Measurements from ENCODE around the gene DEDD2. TPM values are rescaled to one million over a fixed set of nuclear protein-coding genes. Genes with fewer than 3 reads are reported as not detected.

Gene DEDD2
- total RNA-seq, 1 donor from 2014 or later = 26.5 TPM

GRCh38 chr19:42248270-42249148 is 31.0 kb upstream of the DEDD2 start:
- DNase-seq (ENCODE audit: low spot score) = no peak

GRCh38 chr19:42247640-42248199 is 30.2 kb upstream of the DEDD2 start:
- no peak for DNase-seq (ENCODE audit: low spot score)

GRCh38 chr19:42246922-42247639 is 29.6 kb upstream of the DEDD2 start:
- no peak for DNase-seq (ENCODE audit: low spot score)

- peak; percentile 85 for DNase-seq (ENCODE audit: low spot score)
These were observed 28.9 kb upstream of the DEDD2 start for GRCh38 chr19:42246143-42246921.

- DNase-seq (ENCODE audit: low spot score) = no peak
These were observed 27.8 kb upstream of the DEDD2 start for GRCh38 chr19:42245231-42245630.

GRCh38 chr19:42244347-42245220 is 27.1 kb upstream of the DEDD2 start:
- peak; percentile 98 for DNase-seq (ENCODE audit: low spot score)

DNA sequence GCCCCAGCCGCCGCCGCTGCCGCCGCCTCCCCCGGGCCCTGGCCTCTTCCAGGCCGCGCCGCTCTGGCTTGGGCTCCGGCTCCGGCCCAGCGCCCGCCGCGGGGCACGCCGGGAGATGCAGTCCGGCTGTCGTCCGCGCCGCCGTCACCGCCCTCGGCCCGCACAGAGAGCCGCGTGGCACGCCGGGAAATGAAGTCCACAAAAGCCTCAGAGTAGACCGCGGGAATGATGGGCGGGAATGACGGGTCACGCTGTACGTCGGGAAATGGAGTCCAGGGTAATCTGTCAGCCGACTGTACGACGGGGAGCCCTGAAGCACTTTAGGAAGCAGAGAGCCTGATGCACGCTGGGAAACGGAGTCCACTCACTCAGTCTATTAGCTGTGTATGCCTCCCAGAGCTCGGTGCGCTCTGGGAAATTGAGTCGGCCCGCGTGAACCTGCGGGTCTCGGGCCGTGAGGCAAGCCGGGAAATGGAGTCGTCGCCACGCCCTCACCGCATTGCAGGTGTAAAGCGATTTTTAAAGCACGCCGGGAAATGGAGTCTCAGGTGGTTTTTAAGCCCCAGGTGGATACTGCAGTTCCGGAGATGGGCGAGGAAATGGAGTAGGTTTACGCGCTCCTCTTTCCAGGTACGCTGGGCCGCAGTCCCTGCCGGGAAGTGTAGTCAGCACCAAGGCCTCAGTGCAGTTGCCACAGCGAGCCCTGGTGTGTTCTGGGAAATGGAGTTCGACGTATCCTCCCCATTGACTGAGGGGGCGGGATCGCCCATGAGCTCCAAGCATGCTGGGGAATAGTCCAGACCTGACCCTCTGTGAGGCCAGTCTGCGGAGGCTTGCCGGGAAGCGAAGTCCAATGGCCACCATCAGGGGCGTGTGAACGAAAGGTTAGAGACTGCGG is 25.3 kb upstream of the DEDD2 start, which contains the start of gene GSK3A:
GSK3A (minus strand) TSS at position 91 of the 898 bp plus-strand sequence. CDS start 137 bp downstream, outside the sequence.
- peak; percentile 100 for DNase-seq (ENCODE audit: low spot score)

DNA sequence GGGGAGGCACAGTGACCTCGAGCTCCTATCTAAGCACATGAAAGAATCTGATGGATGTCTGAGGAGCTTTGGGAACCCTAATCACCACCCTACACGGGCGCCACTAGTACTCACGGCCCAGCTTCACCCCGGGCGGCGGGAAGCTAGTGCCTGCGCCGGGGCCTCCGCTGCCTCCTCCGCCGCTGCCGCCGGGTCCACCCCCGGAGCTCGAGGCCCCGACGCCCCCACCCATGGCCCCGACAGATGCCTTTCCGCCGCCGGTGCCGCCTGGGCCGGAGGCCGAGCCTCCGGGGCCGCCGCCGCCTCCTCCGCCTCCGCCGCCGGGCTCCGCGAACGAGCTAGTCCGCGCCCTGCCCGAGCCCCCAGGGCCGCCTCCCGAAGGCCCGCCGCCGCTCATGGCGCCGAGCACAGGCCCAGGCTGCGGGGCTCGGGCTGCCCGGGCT is 24.6 kb upstream of the DEDD2 start:
- DNase-seq (ENCODE audit: low spot score) = peak; percentile 28

GRCh38 chr19:42241279-42241678 is 23.8 kb upstream of the DEDD2 start:
- DNase-seq (ENCODE audit: low spot score) = no peak

GRCh38 chr19:42239544-42240220 is 22.2 kb upstream of the DEDD2 start:
- DNase-seq (ENCODE audit: low spot score) = no peak

GRCh38 chr19:42235181-42235580 is 17.7 kb upstream of the DEDD2 start:
- DNase-seq (ENCODE audit: low spot score) = no peak

DNA sequence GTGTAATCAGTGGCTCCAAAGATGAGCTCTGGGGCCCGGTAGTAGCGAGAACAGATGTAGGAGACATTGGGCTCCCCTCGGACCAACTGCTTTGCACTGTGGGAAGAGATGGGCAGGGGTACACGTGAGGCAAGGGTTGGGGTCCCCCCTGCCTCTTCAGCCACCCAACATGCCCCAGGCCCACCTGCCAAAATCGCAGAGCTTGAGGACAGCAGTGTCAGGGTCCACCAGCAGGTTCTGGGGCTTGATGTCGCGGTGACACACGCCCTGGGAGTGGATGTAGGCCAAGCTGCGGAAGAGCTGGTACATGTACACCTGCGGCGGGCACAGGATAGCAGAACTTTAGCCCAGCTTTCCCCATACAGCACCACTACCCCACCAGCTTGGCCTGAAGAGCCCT is 16.9 kb upstream of the DEDD2 start:
- no peak for DNase-seq (ENCODE audit: low spot score)

DNA sequence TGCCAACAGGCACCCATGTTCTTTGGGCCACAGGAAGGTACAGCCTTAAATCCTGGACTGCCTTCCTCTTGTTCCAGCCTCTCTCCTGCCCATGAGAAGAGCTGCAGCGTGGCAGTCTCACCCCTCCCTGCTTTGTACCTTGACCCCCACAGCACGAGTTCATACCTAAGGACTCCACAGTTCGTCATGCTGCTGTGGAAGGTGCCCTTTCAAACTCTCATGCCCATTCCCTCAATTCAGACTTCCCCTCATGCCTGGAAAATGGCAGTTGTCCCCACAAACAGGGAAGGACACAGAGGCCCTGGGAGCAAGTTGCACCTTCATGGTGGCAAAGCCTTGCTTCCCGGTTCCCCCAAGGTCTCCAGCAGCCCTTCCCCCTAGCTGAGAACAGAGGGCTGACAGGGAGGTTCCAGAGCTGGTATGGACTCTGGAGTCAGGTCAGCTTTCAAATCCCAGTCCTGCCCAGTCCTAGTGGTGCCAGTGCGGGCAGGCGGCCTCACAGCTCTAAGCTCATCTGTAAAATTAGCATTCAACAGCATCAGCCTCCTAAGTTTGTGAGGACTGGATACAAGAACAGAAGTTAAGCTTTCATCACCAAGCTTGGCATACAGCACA is 16.3 kb upstream of the DEDD2 start:
- no peak for DNase-seq (ENCODE audit: low spot score)

- no peak for DNase-seq (ENCODE audit: low spot score)
These were observed 15.6 kb upstream of the DEDD2 start for GRCh38 chr19:42233106-42233505.

- DNase-seq (ENCODE audit: low spot score) = no peak
These were observed 15.0 kb upstream of the DEDD2 start for GRCh38 chr19:42232435-42232834.

DNA sequence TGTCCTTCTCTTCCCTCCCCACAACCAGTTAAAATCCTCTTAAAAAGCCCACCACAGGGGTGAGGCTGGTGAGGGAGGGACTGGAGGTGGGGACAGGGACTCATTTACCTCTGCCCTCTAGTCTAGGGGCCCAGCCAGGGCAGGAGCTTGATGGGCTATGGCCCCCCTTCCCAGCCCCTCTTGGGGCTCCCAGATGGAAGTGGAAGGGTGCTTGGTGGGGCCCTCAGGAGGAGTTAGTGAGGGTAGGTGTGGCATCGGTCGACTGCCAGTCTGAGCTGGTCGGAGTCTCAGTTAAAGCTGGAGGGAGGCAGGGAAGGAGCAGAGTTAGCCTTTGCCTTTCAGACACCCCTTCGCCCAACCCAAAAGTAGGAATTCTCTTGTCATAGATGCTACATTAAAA is 13.1 kb upstream of the DEDD2 start:
- no peak for DNase-seq (ENCODE audit: low spot score)

DNA sequence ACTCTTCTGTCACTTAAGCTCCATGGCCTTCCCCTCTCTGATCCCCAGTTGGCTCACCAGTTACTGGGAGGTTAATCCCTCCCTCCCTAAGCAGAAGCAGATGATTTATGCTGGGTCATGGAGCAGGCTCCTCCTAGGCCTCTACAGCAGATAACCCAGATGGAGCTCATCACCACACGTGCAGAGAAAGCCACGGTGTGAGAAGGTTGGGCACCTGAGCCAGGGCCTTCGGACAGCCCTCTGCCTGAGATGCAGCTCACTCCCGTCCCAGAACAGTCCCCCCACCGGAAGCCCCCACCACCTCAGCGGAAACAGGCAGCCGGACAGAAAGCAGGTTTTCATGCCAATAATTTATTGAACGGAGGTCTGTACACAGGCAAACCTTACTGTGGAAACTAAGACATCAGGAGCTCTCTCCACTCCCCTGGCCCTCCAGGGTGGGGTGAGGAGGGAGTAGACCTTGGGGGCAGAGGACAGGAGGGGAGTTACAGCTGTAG is 12.4 kb upstream of the DEDD2 start:
- DNase-seq (ENCODE audit: low spot score) = no peak

GRCh38 chr19:42229301-42229854 is 11.9 kb upstream of the DEDD2 start:
- no peak for DNase-seq (ENCODE audit: low spot score)
